HepG2 (cell line): ENCODE data around the gene SERPIND1. TPM values are rescaled to one million over a fixed set of nuclear protein-coding genes. Genes with fewer than 3 reads are reported as not detected.

ENCODE experiments used
- ATAC-seq: fragments of 200-7000 bp; cut with Tn5 transposase; 3 replicates; pipeline ENCODE4 v1.9.1; 2020; ENCODE audit warnings: mild to moderate bottlenecking, moderate library complexity
- BruUV-seq: library from RNA; stranded (reverse); fragments of 400-500 nt; replicated peaks from 2 replicates; lab custom pipeline; 2021; lab: Mats Ljungman, UMichigan
- CTCF ChIA-PET: fragments of 300-600 bp; formaldehyde crosslinking; extraction: SDS; loops from one replicate; lab custom pipeline; 2021; ENCODE audit warnings: low total read pairs, inconsistent platforms, low intra/inter-chr PET ratio; lab: Yijun Ruan, JAX
- POLR2A ChIA-PET: fragments of 350-600 bp; sonication (Branson Sonifier 250); formaldehyde crosslinking; loops from one replicate; lab custom pipeline; 2020; ENCODE audit warnings: antibody characterized with exemption, inconsistent platforms; lab: Yijun Ruan, JAX
- DNase-seq: peaks from one replicate; pipeline ENCODE4 v3.0.0-alpha.2; 2015; ENCODE audit warnings: low spot score
- FAIRE-seq: peaks from 3 replicates; lab custom pipeline; 2011; peaks lifted over from hg19 to GRCh38; lab: Jason Lieb, UNC
- H2AFZ ChIP-seq: one replicate; pipeline ENCODE4 v1.6.1; 2011; ENCODE audit warnings: low read length, inconsistent platforms
- H3K27ac ChIP-seq: fragments of 300-600 bp; 3 replicates; pipeline ENCODE4 v1.8.0; 2011; ENCODE audit warnings: mixed run types, mild to moderate bottlenecking, mixed read lengths, low read length, inconsistent platforms; ENCODE audit not compliant: insufficient read depth; ENCODE audit errors: extremely low read length
- H3K27me3 ChIP-seq, 2 experiments: fragments of 200-600 bp in 1 of 2; 2 replicates in 1 of 2; 3 replicates in 1 of 2; pipeline versions ENCODE4 v1.6.0 to v1.8.0; 2011; ENCODE audit warnings: low read length in 2 of 2, mild to moderate bottlenecking in 2 of 2, moderate library complexity in 2 of 2, inconsistent platforms in 1 of 2; ENCODE audit not compliant: insufficient read depth in 2 of 2, control insufficient read depth in 1 of 2
- H3K36me3 ChIP-seq, 2 experiments: fragments of 200-600 bp in 1 of 2; replicated peaks in 1 of 2; 2 replicates in 1 of 2; 3 replicates in 1 of 2; pipeline versions ENCODE4 v1.5.1 to v1.8.0; 2011; ENCODE audit warnings: low read length in 2 of 2, inconsistent platforms in 1 of 2; ENCODE audit not compliant: insufficient read depth in 2 of 2, control insufficient read depth in 1 of 2
- H3K4me1 ChIP-seq: 2 replicates; pipeline ENCODE4 v1.5.1; 2012; ENCODE audit warnings: low read length, inconsistent platforms; ENCODE audit not compliant: insufficient read depth
- H3K4me2 ChIP-seq: 2 replicates; pipeline ENCODE4 v1.6.0; 2011; ENCODE audit warnings: low read depth, low read length, inconsistent platforms
- H3K4me3 ChIP-seq, 3 experiments: fragments of 200-600 bp in 1 of 3; sonication (generic), shearing (Covaris generic) in 1 of 3; replicated peaks in 1 of 3; 2 replicates each; pipeline ENCODE4 v1.5.1; 2011 to 2016; ENCODE audit warnings: low read length in 3 of 3, inconsistent platforms in 2 of 3, low read depth in 2 of 3, mild to moderate bottlenecking in 2 of 3, control low read depth in 1 of 3, mixed read lengths in 1 of 3; ENCODE audit not compliant: insufficient read depth in 1 of 3
- H3K79me2 ChIP-seq: one replicate; pipeline ENCODE4 v1.6.1; 2011; ENCODE audit warnings: low read length, inconsistent platforms; ENCODE audit not compliant: insufficient read depth
- H3K9ac ChIP-seq: 2 replicates; pipeline ENCODE4 v1.6.0; 2011; ENCODE audit warnings: mild to moderate bottlenecking, low read depth, low read length, inconsistent platforms; ENCODE audit not compliant: insufficient read depth
- H3K9me3 ChIP-seq: 2 replicates; pipeline ENCODE4 v1.5.1; 2012; ENCODE audit warnings: mild to moderate bottlenecking, low read length
- H4K20me1 ChIP-seq: 2 replicates; pipeline ENCODE4 v1.6.0; 2011; ENCODE audit warnings: inconsistent platforms, mild to moderate bottlenecking, low read length, moderate library complexity; ENCODE audit not compliant: insufficient read depth
- CBFB ChIP-seq: sonication (generic); formaldehyde crosslinking; IDR thresholded peaks from 2 replicates; pipeline ENCODE4 v1.4.0; 2020; ENCODE audit warnings: missing genetic modification reagents
- CEBPB ChIP-seq: IDR thresholded peaks from 2 replicates; pipeline ENCODE4 v1.6.1; 2011; ENCODE audit warnings: low read depth, low read length, improper control_type of control experiment, borderline replicate concordance
- HNF4A ChIP-seq: sonication (generic); formaldehyde crosslinking; IDR thresholded peaks from 2 replicates; pipeline ENCODE4 v1.4.0; 2020; ENCODE audit warnings: missing genetic modification reagents
- JUNB ChIP-seq: sonication (generic); formaldehyde crosslinking; IDR thresholded peaks from 2 replicates; pipeline ENCODE4 v1.8.0; 2022; ENCODE audit warnings: missing genetic modification reagents, mild to moderate bottlenecking, borderline replicate concordance
- MEIS1 ChIP-seq: sonication (generic); formaldehyde crosslinking; IDR thresholded peaks from 2 replicates; pipeline ENCODE4 v1.9.0; 2021; ENCODE audit warnings: mild to moderate bottlenecking, missing genetic modification reagents, moderate library complexity, borderline replicate concordance
- NFE2L1 ChIP-seq: sonication (generic); formaldehyde crosslinking; IDR thresholded peaks from 2 replicates; pipeline ENCODE4 v1.4.0; 2020; ENCODE audit warnings: missing genetic modification reagents, mild to moderate bottlenecking, borderline replicate concordance
- PLRG1 ChIP-seq: fragments of 450-650 bp; conservative IDR thresholded peaks from 2 replicates; pipeline ENCODE4 v1.6.1; 2016
- RARA ChIP-seq: IDR thresholded peaks from 2 replicates; pipeline ENCODE4 v1.6.1; 2016; ENCODE audit warnings: missing genetic modification reagents, missing compliant biosample characterization
- SETDB1 ChIP-seq: sonication (generic); formaldehyde crosslinking; IDR thresholded peaks from 2 replicates; pipeline ENCODE4 v1.5.1; 2020; ENCODE audit warnings: missing genetic modification reagents, mild to moderate bottlenecking, borderline replicate concordance
- ZNF136 ChIP-seq: sonication (generic); formaldehyde crosslinking; IDR thresholded peaks from 2 replicates; pipeline ENCODE4 v1.8.1; 2022; ENCODE audit warnings: low read depth, mild to moderate bottlenecking, moderate library complexity, missing genetic modification reagents
- ZNF207 ChIP-seq: fragments of 450-650 bp; IDR thresholded peaks from 2 replicates; pipeline ENCODE4 v1.6.1; 2016; ENCODE audit warnings: antibody characterized with exemption, borderline replicate concordance
- ZNF549 ChIP-seq: sonication (generic); formaldehyde crosslinking; IDR thresholded peaks from 2 replicates; pipeline ENCODE4 v1.5.0; 2020; ENCODE audit warnings: missing genetic modification reagents
- ZNF879 ChIP-seq: sonication (generic); formaldehyde crosslinking; IDR thresholded peaks from 2 replicates; pipeline ENCODE4 v1.8.1; 2023; ENCODE audit warnings: missing genetic modification reagents
- ZSCAN20 ChIP-seq: sonication (generic); formaldehyde crosslinking; IDR thresholded peaks from 2 replicates; pipeline ENCODE4 v1.4.0; 2020; ENCODE audit warnings: missing genetic modification reagents, mild to moderate bottlenecking, borderline replicate concordance
- ZSCAN29 ChIP-seq: sonication (generic); formaldehyde crosslinking; conservative IDR thresholded peaks from 2 replicates; pipeline ENCODE4 v1.4.0; 2020; ENCODE audit warnings: mild to moderate bottlenecking, missing genetic modification reagents
- WGBS: methylation state at CpG from one replicate; pipeline ENCODE4 v1.1.6; 2017; ENCODE audit warnings: low lambda C conversion rate; 5-methylcytosine and 5-hydroxymethylcytosine counted together
- in situ Hi-C: cut with HindIII; loops from 2 replicates; pipeline ENCODE4 v1.10.0; 2017; ENCODE audit warnings: low pct_unique_long_range_greater_than_20kb; ENCODE audit not compliant: extremely low pct_ligation_motif_present
- intact Hi-C: fragments of 100-400 bp; cut with micrococcal nuclease; formaldehyde crosslinking; loops from one replicate; pipeline ENCODE4 v1.10.0; 2022; ENCODE audit not compliant: unreplicated experiment
- polyA plus RNA-seq, 8 experiments: library from polyadenylated mRNA; depleted of rRNA in 3 of 8; stranded (reverse) in 7 of 8; unstranded in 1 of 8; fragments of >200 nt; fragmentation: Illumina TruSeq in 4 of 8; extraction: Trizol in 4 of 8; gene quantifications; 2 replicates each; pipeline versions ENCODE4 v1.2.1 to v1.2.3, GENCODE V29; 2011 to 2016; ENCODE audit warnings: low read depth in 4 of 8, missing spikeins in 1 of 8, mixed read lengths in 1 of 8; ENCODE audit not compliant: insufficient read depth in 1 of 8
- total RNA-seq, 5 experiments: library from RNA; depleted of rRNA; stranded (reverse); fragments of >200 nt; fragmentation: Illumina TruSeq; extraction: Trizol; gene quantifications; 2 replicates each; pipeline ENCODE4 v1.2.3, GENCODE V29; 2016; ENCODE audit warnings: low read depth in 1 of 5
- TF ChIP-seq, protein P1 (sequence below): sonication (generic); formaldehyde crosslinking; IDR thresholded peaks from 2 replicates; pipeline ENCODE4 v1.4.0; 2020; ENCODE audit warnings: mild to moderate bottlenecking, missing genetic modification reagents

The SERPIND1 gene
- total and polyA plus RNA-seq, 2 of the 13 experiments (the other 11 are each of a cell fraction or from before 2014, with no cell fraction given) = 111 to 350 TPM

DNA sequence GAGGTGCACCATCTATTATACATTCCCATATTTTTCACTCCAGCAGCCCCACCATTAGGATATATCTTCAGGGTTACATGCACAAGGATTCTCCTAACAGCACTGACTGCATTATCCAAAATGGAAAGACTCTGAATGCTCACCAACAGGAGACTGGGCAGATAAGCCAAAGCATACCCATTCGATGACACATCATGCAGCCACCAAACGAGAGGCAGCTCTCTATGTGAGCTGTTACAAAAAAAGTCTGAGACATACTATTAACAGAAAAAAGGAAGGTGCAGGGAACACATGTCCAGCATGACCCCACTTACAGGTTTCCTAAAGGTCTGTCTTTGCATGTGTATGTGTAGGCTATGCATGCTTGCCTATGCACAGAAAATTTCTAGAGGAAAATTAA is 12.4 kb upstream of the SERPIND1 start:
- Histone ChIP-seq H4K20me1 (no peaks in the 10 kb centered on the region), H3K9me3 (no peaks in the 10 kb centered on the region), H3K36me3 (peaks cover 21 to 46% of the 10 kb centered on the region in 2 experiments), H3K27me3 (no peaks in the 10 kb centered on the region), H3K4me3 (no peak overlapping the region), H3K4me2 (no peak overlapping the region), H3K4me1 (peaks cover 8% of the 10 kb centered on the region)
- in situ Hi-C loops (no loop called here), intact Hi-C loops (no loop called here)
- no peak for ATAC-seq
- POLR2A ChIA-PET = no interaction called here
- no peak for TF ChIP-seq ZSCAN29
- no peak for TF ChIP-seq ZNF879 (CRISPR knock-in tag)
- no peak for TF ChIP-seq MEIS1 (CRISPR knock-in tag)
- TF ChIP-seq ZSCAN20 (CRISPR knock-in tag) = no peak
- TF ChIP-seq, all 625 proteins: peak for 0
- WGBS = 96% methylated on average over 2 of the region's 2 CpGs
- BruUV-seq = no TSS peak
- no peak overlapping the region for H2AFZ ChIP-seq
- DNase-seq (no peak), FAIRE-seq (no peak)
- H3K79me2 ChIP-seq = no peaks in the 10 kb centered on the region
- no peak overlapping the region for H3K9ac ChIP-seq
- no peak overlapping the region for H3K27ac ChIP-seq
- CTCF ChIA-PET = no interaction called here

DNA sequence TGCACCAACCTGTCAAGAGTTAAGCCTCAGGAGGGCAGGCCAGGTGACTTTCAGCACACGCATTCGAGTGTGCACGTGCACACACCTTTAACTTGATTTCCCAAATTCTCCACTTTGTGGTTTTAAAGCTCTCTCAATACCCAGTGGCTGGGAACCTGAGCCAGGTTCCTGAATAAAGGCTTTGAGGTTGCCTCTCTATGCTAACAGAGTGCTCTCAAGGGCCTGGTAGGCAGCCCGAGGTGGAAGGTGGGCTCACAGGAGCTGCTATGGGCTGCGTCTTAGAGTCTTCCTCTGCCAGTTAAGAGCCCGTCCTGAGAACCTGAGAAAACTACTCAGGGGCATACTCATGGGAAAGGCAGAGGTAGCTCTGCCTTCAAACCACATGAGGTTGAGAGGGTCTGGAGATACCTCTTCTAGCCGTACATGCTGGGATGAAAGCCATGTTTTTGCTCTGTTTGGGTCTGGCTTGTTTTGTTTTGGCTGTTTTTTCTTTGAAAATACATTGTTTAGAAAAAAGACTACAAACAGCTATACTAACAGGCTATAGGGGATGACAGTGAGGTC is 11.6 kb upstream of the SERPIND1 start:
- POLR2A ChIA-PET = no interaction called here
- TF ChIP-seq ZNF207 = no peak
- no peak for TF ChIP-seq SETDB1 (CRISPR knock-in tag)
- TF ChIP-seq CEBPB = no peak
- no peak for TF ChIP-seq PLRG1
- no peak for TF ChIP-seq JUNB
- no peak for TF ChIP-seq ZNF549 (CRISPR knock-in tag)
- TF ChIP-seq, protein P1, sequence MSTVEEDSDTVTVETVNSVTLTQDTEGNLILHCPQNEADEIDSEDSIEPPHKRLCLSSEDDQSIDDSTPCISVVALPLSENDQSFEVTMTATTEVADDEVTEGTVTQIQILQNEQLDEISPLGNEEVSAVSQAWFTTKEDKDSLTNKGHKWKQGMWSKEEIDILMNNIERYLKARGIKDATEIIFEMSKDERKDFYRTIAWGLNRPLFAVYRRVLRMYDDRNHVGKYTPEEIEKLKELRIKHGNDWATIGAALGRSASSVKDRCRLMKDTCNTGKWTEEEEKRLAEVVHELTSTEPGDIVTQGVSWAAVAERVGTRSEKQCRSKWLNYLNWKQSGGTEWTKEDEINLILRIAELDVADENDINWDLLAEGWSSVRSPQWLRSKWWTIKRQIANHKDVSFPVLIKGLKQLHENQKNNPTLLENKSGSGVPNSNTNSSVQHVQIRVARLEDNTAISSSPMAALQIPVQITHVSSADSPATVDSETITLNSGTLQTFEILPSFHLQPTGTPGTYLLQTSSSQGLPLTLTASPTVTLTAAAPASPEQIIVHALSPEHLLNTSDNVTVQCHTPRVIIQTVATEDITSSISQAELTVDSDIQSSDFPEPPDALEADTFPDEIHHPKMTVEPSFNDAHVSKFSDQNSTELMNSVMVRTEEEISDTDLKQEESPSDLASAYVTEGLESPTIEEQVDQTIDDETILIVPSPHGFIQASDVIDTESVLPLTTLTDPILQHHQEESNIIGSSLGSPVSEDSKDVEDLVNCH (CRISPR knock-in tag) = no peak
- TF ChIP-seq RARA (CRISPR knock-in tag) = no peak
- no peak for TF ChIP-seq CBFB (CRISPR knock-in tag)
- no peak for TF ChIP-seq ZNF136 (CRISPR knock-in tag)
- TF ChIP-seq NFE2L1 (CRISPR knock-in tag) = no peak
- TF ChIP-seq HNF4A = no peak

More for the DNA sequence above, 11.6 kb upstream of the SERPIND1 start:
- WGBS = 96% methylated on average over 7 of the region's 7 CpGs
- Histone ChIP-seq H3K4me2 (no peak overlapping the region), H3K27ac (no peak overlapping the region), H3K36me3 (peaks cover 21 to 44% of the 10 kb centered on the region in 2 experiments), H2AFZ (no peak overlapping the region), H3K9me3 (no peaks in the 10 kb centered on the region), H3K27me3 (no peaks in the 10 kb centered on the region), H3K79me2 (no peaks in the 10 kb centered on the region), H3K9ac (no peak overlapping the region), H3K4me1 (peaks cover 8% of the 10 kb centered on the region), H4K20me1 (no peaks in the 10 kb centered on the region), H3K4me3 (no peak overlapping the region)
- in situ Hi-C loops (no loop called here), intact Hi-C loops (no loop called here)
- FAIRE-seq (no peak), DNase-seq (no peak), ATAC-seq (no peak)
- CTCF ChIA-PET = no interaction called here
- no TSS peak for BruUV-seq
